Liver (tissue), 3 donors: ENCODE data around the gene TCERG1L.

ENCODE experiments used
- ATF3 ChIP-seq: IDR thresholded peaks from 2 replicates; pipeline ENCODE4 v1.6.1; 2016; ENCODE audit warnings: antibody characterized with exemption
- EGR1 ChIP-seq, 2 donors: IDR thresholded peaks; 2 replicates each; pipeline ENCODE4 v1.6.1; 2016 to 2018; ENCODE audit warnings: antibody characterized with exemption in 2 of 2, low read depth in 2 of 2
- FOXA2 ChIP-seq: IDR thresholded peaks from 2 replicates; pipeline ENCODE4 v1.6.1; 2016; ENCODE audit warnings: antibody characterized with exemption
- GABPA ChIP-seq, 2 donors: IDR thresholded peaks in 1 of 2; conservative IDR thresholded peaks in 1 of 2; 2 replicates each; pipeline ENCODE4 v1.6.1; 2016; ENCODE audit warnings: antibody characterized with exemption in 2 of 2, mild to moderate bottlenecking in 1 of 2, moderate library complexity in 1 of 2
- MAX ChIP-seq: IDR thresholded peaks from 2 replicates; pipeline ENCODE4 v1.6.1; 2016; ENCODE audit warnings: antibody characterized with exemption
- RAD21 ChIP-seq, 2 donors: IDR thresholded peaks; 2 replicates each; pipeline ENCODE4 v1.6.1; 2016; ENCODE audit warnings: antibody characterized with exemption in 2 of 2, mild to moderate bottlenecking in 2 of 2
- REST ChIP-seq: IDR thresholded peaks from 2 replicates; pipeline ENCODE4 v1.6.1; 2016; ENCODE audit warnings: antibody characterized with exemption, mild to moderate bottlenecking
- SP1 ChIP-seq: IDR thresholded peaks from 2 replicates; pipeline ENCODE4 v1.6.1; 2018; ENCODE audit warnings: antibody characterized with exemption, mild to moderate bottlenecking
- TAF1 ChIP-seq: conservative IDR thresholded peaks from 2 replicates; pipeline ENCODE4 v1.6.1; 2016; ENCODE audit warnings: antibody characterized with exemption, mild to moderate bottlenecking
- YY1 ChIP-seq: IDR thresholded peaks from 2 replicates; pipeline ENCODE4 v1.6.1; 2016; ENCODE audit warnings: antibody characterized with exemption, mild to moderate bottlenecking
- TF ChIP-seq, protein P1 (sequence below): fragments of 150-350 bp; IDR thresholded peaks from 2 replicates; pipeline ENCODE4 v1.5.1; 2017; ENCODE audit warnings: improper control_type of control experiment, low read depth, low read length; ENCODE audit not compliant: missing input control
- TF ChIP-seq, protein P2 (sequence below): IDR thresholded peaks from 2 replicates; pipeline ENCODE4 v1.6.1; 2016; ENCODE audit warnings: antibody characterized with exemption
- donor health status: healthy.
- donor health status: healthy.

- TF ChIP-seq EGR1 (IDR thresholded peaks at IDR 0.05; ENCODE audit: low read depth in 2 of 2): no peak
- TF ChIP-seq, protein P1, sequence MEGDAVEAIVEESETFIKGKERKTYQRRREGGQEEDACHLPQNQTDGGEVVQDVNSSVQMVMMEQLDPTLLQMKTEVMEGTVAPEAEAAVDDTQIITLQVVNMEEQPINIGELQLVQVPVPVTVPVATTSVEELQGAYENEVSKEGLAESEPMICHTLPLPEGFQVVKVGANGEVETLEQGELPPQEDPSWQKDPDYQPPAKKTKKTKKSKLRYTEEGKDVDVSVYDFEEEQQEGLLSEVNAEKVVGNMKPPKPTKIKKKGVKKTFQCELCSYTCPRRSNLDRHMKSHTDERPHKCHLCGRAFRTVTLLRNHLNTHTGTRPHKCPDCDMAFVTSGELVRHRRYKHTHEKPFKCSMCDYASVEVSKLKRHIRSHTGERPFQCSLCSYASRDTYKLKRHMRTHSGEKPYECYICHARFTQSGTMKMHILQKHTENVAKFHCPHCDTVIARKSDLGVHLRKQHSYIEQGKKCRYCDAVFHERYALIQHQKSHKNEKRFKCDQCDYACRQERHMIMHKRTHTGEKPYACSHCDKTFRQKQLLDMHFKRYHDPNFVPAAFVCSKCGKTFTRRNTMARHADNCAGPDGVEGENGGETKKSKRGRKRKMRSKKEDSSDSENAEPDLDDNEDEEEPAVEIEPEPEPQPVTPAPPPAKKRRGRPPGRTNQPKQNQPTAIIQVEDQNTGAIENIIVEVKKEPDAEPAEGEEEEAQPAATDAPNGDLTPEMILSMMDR: no peak
- no peak for TF ChIP-seq REST
- TF ChIP-seq FOXA2: no peak
- TF ChIP-seq YY1: no peak
- no peak for TF ChIP-seq MAX
- no peak for TF ChIP-seq GABPA (IDR thresholded peaks at IDR 0.05 in 1 of 2, conservative IDR thresholded peaks at IDR 0.05 in 1 of 2)
- TF ChIP-seq, protein P2, sequence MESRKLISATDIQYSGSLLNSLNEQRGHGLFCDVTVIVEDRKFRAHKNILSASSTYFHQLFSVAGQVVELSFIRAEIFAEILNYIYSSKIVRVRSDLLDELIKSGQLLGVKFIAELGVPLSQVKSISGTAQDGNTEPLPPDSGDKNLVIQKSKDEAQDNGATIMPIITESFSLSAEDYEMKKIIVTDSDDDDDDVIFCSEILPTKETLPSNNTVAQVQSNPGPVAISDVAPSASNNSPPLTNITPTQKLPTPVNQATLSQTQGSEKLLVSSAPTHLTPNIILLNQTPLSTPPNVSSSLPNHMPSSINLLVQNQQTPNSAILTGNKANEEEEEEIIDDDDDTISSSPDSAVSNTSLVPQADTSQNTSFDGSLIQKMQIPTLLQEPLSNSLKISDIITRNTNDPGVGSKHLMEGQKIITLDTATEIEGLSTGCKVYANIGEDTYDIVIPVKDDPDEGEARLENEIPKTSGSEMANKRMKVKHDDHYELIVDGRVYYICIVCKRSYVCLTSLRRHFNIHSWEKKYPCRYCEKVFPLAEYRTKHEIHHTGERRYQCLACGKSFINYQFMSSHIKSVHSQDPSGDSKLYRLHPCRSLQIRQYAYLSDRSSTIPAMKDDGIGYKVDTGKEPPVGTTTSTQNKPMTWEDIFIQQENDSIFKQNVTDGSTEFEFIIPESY: no peak
- no peak for TF ChIP-seq RAD21 (IDR thresholded peaks at IDR 0.05)
- TF ChIP-seq TAF1: no peak
- TF ChIP-seq SP1: no peak
- no peak for TF ChIP-seq ATF3
These were observed 60.9 kb downstream of the TCERG1L start for GRCh38 chr10:131250454-131251145.
